Tibial nerve (tissue), 3 donors: Measurements from ENCODE around the gene MTUS2.

Experiments
- POLR2A ChIP-seq, 2 donors: fragments of 450-650 bp; IDR thresholded peaks; one replicate each; pipeline ENCODE4 v1.6.1; 2017; ENCODE audit warnings: antibody characterized with exemption in 2 of 2, mild to moderate bottlenecking in 2 of 2, moderate library complexity in 2 of 2
- TF ChIP-seq, protein P1 (sequence below), 5 experiments: fragments of 200-600 bp in 3 of 5; fragments of 450-650 bp in 2 of 5; sonication (generic) in 3 of 5; IDR thresholded peaks; one replicate each; pipeline ENCODE4 v1.5.1; 2016 to 2019; ENCODE audit warnings: antibody characterized with exemption in 5 of 5, mild to moderate bottlenecking in 3 of 5, moderate library complexity in 2 of 5

DNA sequence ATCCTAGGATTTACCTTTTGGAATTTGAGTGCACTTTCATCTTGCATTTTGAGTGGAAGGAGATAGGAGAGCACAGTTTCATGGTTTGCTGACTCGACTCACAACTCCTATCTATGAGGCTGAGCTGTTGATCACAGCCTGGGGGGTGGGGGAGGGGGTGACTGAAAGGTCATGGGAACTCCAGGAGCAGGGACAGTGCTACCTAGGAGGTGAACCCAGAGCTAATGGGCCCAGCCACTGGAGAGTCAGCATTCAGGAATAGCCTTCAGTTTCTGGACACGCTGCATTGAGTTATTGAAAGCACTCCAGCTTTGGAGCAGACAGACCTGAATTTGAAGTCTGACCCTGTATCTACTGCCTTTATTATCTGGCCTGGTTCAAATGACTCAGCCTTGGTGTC, 435.4 kb downstream of the MTUS2 start:
- TF ChIP-seq, protein P1, sequence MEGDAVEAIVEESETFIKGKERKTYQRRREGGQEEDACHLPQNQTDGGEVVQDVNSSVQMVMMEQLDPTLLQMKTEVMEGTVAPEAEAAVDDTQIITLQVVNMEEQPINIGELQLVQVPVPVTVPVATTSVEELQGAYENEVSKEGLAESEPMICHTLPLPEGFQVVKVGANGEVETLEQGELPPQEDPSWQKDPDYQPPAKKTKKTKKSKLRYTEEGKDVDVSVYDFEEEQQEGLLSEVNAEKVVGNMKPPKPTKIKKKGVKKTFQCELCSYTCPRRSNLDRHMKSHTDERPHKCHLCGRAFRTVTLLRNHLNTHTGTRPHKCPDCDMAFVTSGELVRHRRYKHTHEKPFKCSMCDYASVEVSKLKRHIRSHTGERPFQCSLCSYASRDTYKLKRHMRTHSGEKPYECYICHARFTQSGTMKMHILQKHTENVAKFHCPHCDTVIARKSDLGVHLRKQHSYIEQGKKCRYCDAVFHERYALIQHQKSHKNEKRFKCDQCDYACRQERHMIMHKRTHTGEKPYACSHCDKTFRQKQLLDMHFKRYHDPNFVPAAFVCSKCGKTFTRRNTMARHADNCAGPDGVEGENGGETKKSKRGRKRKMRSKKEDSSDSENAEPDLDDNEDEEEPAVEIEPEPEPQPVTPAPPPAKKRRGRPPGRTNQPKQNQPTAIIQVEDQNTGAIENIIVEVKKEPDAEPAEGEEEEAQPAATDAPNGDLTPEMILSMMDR (IDR thresholded peaks at IDR 0.05) = no peak
- no peak for TF ChIP-seq POLR2A (IDR thresholded peaks at IDR 0.05)
